ENCODE data around the gene ST7. TPM values are rescaled to one million over a fixed set of nuclear protein-coding genes. Genes with fewer than 3 reads are reported as not detected.

Gene ST7
- total RNA-seq, 1 experiment from 2014 or later: 12.9 TPM

DNA sequence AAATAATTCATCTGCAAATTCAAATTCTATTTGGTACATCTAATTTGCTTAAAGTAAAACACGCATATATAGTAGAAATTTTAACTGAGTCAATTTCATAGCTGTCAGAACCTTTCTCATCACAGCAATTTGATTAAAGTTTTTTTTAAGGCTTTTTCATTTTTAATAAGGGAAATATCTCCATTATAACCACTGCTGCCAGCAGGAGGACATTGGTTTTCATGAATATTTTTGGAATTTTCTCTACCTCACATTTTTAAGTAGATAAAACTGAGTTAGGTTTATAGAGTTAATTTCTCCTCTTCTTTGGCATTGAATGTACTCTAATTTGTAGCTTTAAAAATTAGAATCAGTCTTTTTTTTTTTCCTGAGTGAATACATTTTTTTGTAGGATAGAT is 82.2 kb downstream of the ST7 start:
- Histone ChIP-seq H4K20me1 (ENCODE audit: control insufficient read depth, insufficient read depth, insufficient read length) (no peaks in the 10 kb centered on the region), H3K79me2 (ENCODE audit: insufficient read depth, low read length) (no peaks in the 10 kb centered on the region)

More for the DNA sequence above, 82.2 kb downstream of the ST7 start:
- Histone ChIP-seq H3K56ac (ENCODE audit: insufficient read length, low read depth, low read length) (no peak overlapping the region), H3K23me2 (ENCODE audit: insufficient read length, low read depth, low read length, poor library complexity, severe bottlenecking) (no peaks in the 10 kb centered on the region), H3T11ph (ENCODE audit: low read length) (no peak overlapping the region), H2BK12ac (ENCODE audit: insufficient read length, low read depth, low read length) (no peak overlapping the region), H2AK5ac (ENCODE audit: insufficient read length, low read length) (no peak overlapping the region), H2BK15ac (ENCODE audit: low read depth, low read length) (no peak overlapping the region), H3K9me3 (ENCODE audit: control insufficient read depth, low read depth, low read length) (no peaks in the 10 kb centered on the region), H3K27ac (ENCODE audit: insufficient read length, low read depth, low read length) (no peak overlapping the region), H3K27me3 (ENCODE audit: insufficient read depth, low read length) (no peaks in the 10 kb centered on the region), H3K4me2 (ENCODE audit: insufficient read depth, insufficient read length, low read length) (no peak overlapping the region), H3K18ac (ENCODE audit: insufficient read length, low read depth, low read length) (no peak overlapping the region), H2BK120ac (ENCODE audit: low read depth, low read length, poor library complexity, severe bottlenecking) (no peak overlapping the region), H3K9ac (ENCODE audit: extremely low read depth, insufficient read length, low read length) (no peak overlapping the region), H3K79me1 (ENCODE audit: insufficient read depth, low read depth, low read length, poor library complexity, severe bottlenecking) (no peaks in the 10 kb centered on the region), H4K91ac (ENCODE audit: insufficient read length, low read depth, low read length) (no peak overlapping the region), H4K8ac (replicated peaks; ENCODE audit: insufficient read length, low read depth, low read length) (no peak overlapping the region), H3K4ac (ENCODE audit: low read depth, low read length) (no peak overlapping the region), H3K4me1 (ENCODE audit: insufficient read depth, low read length) (no peaks in the 10 kb centered on the region), H3K23ac (ENCODE audit: insufficient read length, low read depth, low read length) (no peak overlapping the region), H2AFZ (ENCODE audit: low read length) (no peak overlapping the region), H4K5ac (ENCODE audit: insufficient read length, low read depth, low read length) (no peak overlapping the region), H3K14ac (ENCODE audit: insufficient read depth, low read length) (no peak overlapping the region), H2BK5ac (ENCODE audit: insufficient read length, low read length) (no peak overlapping the region), H2BK20ac (ENCODE audit: low read depth, low read length, poor library complexity, severe bottlenecking) (no peak overlapping the region)
- Mint-ChIP-seq H3K9me3 (peaks cover 7% of the 10 kb centered on the region in 2 experiments), H3K4me1 (no peaks in the 10 kb centered on the region), H3K4me3 (no peak overlapping the region), H3K36me3 (ENCODE audit: insufficient read depth in 1 of 3, low read depth in 3 of 3) (peaks cover 5 to 7% (median 6%) of the 10 kb centered on the region in 3 experiments; a peak in 5 of 7 replicates), H3K27ac (no peak overlapping the region; a peak in 1 of 7 replicates), H3K27me3 (ENCODE audit: low read depth) (no peaks in the 10 kb centered on the region)
- TF ChIP-seq, protein P1, sequence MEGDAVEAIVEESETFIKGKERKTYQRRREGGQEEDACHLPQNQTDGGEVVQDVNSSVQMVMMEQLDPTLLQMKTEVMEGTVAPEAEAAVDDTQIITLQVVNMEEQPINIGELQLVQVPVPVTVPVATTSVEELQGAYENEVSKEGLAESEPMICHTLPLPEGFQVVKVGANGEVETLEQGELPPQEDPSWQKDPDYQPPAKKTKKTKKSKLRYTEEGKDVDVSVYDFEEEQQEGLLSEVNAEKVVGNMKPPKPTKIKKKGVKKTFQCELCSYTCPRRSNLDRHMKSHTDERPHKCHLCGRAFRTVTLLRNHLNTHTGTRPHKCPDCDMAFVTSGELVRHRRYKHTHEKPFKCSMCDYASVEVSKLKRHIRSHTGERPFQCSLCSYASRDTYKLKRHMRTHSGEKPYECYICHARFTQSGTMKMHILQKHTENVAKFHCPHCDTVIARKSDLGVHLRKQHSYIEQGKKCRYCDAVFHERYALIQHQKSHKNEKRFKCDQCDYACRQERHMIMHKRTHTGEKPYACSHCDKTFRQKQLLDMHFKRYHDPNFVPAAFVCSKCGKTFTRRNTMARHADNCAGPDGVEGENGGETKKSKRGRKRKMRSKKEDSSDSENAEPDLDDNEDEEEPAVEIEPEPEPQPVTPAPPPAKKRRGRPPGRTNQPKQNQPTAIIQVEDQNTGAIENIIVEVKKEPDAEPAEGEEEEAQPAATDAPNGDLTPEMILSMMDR (conservative IDR thresholded peaks at IDR 0.05): no peak
- DNase-seq: no peak
- WGBS (ENCODE audit: extremely low coverage, insufficient read length, low lambda C conversion rate): no CpG with 5 or more reads among the region's 1 CpG
